Upper lobe of left lung (tissue), 6 donors: ENCODE results near the gene ACOT8. TPM values are rescaled to one million over a fixed set of nuclear protein-coding genes. Genes with fewer than 3 reads are reported as not detected.
"Not testable (repeated sequence)": the region's sequence is repeated elsewhere in the genome, so short reads cannot be mapped to it uniquely, and the experiment has no call there.

Experiments used
- ATAC-seq, 2 donors: fragments of 200-7000 bp; cut with Tn5 transposase; one replicate each; pipeline ENCODE4 v1.9.1; 2022; ENCODE audit warnings: mild to moderate bottlenecking in 2 of 2, moderate library complexity in 2 of 2; ENCODE audit not compliant: low FRiP score in 2 of 2
- DNase-seq, 2 donors: peaks; one replicate each; pipeline ENCODE4 v3.0.0-alpha.2; 2019 to 2020
- H3K27ac ChIP-seq, 4 donors: fragments of 200-600 bp; sonication (generic); one replicate each; pipeline ENCODE4 v1.5.1; 2016 to 2019
- H3K27me3 ChIP-seq, 4 donors: fragments of 200-600 bp; sonication (generic); one replicate each; pipeline ENCODE4 v1.5.1; 2017 to 2019
- H3K36me3 ChIP-seq, 4 donors: fragments of 200-600 bp; sonication (generic); one replicate each; pipeline ENCODE4 v1.5.1; 2016 to 2019
- H3K4me1 ChIP-seq, 4 donors: fragments of 200-600 bp; sonication (generic); one replicate each; pipeline ENCODE4 v1.5.1; 2018 to 2019
- H3K4me3 ChIP-seq, 4 donors: fragments of 200-600 bp; sonication (generic); one replicate each; pipeline ENCODE4 v1.5.1; 2017 to 2019; ENCODE audit warnings: mild to moderate bottlenecking in 2 of 4, moderate library complexity in 1 of 4
- H3K9me3 ChIP-seq, 4 donors: fragments of 200-600 bp; sonication (generic); one replicate each; pipeline ENCODE4 v1.5.1; 2018 to 2019
- EP300 ChIP-seq, 4 donors: sonication (generic); formaldehyde crosslinking; IDR thresholded peaks; one replicate each; pipeline ENCODE4 v1.5.1; 2017; ENCODE audit warnings: antibody characterized with exemption in 4 of 4, control low read depth in 2 of 4
- POLR2A ChIP-seq, 4 donors: fragments of 450-650 bp; IDR thresholded peaks; one replicate each; pipeline ENCODE4 v1.5.1; 2016 to 2017; ENCODE audit warnings: antibody characterized with exemption in 4 of 4, mild to moderate bottlenecking in 2 of 4
- POLR2AphosphoS5 ChIP-seq, 2 donors: sonication (generic); formaldehyde crosslinking; IDR thresholded peaks; one replicate each; pipeline ENCODE4 v1.5.1; 2017; ENCODE audit warnings: antibody characterized with exemption in 2 of 2
- WGBS, 2 donors: methylation state at CpG; one replicate each; pipeline ENCODE4 v1.1.5; 2017 to 2018; 5-methylcytosine and 5-hydroxymethylcytosine counted together
- total RNA-seq, 6 donors: library from RNA; depleted of rRNA in 4 of 6; stranded (reverse); fragments of >200 nt in 4 of 6; gene quantifications; one replicate each; pipeline versions ENCODE4 v1.1.0 to v1.2.1, GENCODE V29; 2016 to 2021
- TF ChIP-seq, protein P1 (sequence below), 6 experiments: fragments of 450-650 bp in 4 of 6; fragments of 200-600 bp in 2 of 6; sonication (generic) in 2 of 6; IDR thresholded peaks; one replicate each; pipeline ENCODE4 v1.5.1; 2016 to 2019; ENCODE audit warnings: antibody characterized with exemption in 6 of 6
- donor health status: DM: no; HTN: no; CAD: no; lungs with moderate emphysema.
- donor health status: DM: no; HTN: yes; CAD: no; lungs with severe emphysema.

Gene ACOT8
- total RNA-seq, 6 donors from 2014 or later: 23.9 to 46.8 (median 31.5) TPM

DNA sequence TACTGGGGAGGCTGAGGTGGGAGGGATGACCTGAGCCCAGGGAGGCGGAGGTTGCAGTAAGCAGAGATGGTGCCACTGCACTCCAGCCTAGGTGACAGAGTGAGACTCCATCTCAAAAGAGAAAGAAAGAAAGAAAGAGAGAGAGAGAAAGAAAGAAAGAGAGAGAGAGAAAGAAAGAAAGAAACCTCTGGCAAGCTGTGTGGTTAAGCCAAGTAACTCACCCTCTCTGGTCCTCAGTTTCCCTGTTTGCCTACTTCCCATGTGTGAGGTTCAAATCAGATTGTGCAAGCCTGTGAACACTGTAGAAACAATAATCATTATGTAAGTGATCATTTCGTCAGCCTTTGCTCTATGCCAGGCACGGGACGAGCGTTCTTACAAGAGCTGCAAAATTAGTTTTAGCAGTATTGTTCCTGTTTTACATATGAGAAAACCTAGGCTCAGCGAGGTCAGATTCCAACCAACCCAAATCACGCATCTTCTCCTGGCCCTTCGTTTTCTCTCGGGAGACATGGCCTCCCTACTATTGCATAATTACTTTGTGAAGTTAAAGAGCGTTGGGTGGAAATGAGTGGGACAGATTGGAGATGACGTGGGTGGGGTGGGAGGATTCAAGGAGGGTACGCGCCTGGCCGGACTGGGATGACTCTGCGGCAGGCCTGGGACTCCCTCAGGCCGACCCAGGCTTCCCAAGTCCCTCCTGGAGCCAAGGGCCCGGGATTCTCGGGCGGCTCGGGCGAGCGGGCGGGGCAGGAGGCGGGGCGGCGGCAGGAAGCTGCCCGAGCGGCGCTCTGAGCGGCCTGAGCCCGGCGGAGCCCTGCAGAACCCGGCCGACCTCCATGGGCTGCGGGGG is 23.9 kb downstream of the ACOT8 start, which contains the start of gene SNX21:
Gene SNX21, plus strand, starts transcription at position 770 of the 853 bp plus-strand sequence. CDS start 121 bp downstream, outside the sequence.
- peak within 1 kb of the TSS; percentile 86 to 93 (median 91) for H3K27ac ChIP-seq
- peak within 1 kb of the TSS; percentile 62 to 91 (median 72) for H3K4me3 ChIP-seq
- H3K9me3 ChIP-seq: no peaks in the 10 kb centered on the region
- 6% methylated on average over 23 to 34 of the region's 35 CpGs for WGBS, 2 donors
- H3K36me3 ChIP-seq: peaks cover 0 to under 1% (median 0%) of the 10 kb centered on the region in 4 donors
- TF ChIP-seq, protein P1, sequence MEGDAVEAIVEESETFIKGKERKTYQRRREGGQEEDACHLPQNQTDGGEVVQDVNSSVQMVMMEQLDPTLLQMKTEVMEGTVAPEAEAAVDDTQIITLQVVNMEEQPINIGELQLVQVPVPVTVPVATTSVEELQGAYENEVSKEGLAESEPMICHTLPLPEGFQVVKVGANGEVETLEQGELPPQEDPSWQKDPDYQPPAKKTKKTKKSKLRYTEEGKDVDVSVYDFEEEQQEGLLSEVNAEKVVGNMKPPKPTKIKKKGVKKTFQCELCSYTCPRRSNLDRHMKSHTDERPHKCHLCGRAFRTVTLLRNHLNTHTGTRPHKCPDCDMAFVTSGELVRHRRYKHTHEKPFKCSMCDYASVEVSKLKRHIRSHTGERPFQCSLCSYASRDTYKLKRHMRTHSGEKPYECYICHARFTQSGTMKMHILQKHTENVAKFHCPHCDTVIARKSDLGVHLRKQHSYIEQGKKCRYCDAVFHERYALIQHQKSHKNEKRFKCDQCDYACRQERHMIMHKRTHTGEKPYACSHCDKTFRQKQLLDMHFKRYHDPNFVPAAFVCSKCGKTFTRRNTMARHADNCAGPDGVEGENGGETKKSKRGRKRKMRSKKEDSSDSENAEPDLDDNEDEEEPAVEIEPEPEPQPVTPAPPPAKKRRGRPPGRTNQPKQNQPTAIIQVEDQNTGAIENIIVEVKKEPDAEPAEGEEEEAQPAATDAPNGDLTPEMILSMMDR (IDR thresholded peaks at IDR 0.05): no peak
- TF ChIP-seq EP300 (IDR thresholded peaks at IDR 0.05) (peak in 1 of 4 donors; percentile 38), POLR2AphosphoS5 (IDR thresholded peaks at IDR 0.05) (peak; percentile 31 to 55), POLR2A (IDR thresholded peaks at IDR 0.05) (no peak)
- DNase-seq (peak; percentile 78 to 96), ATAC-seq (peak; percentile 87 to 91)
- H3K4me1 ChIP-seq: peaks cover 32 to 40% (median 34%) of the 10 kb centered on the region in 4 donors
- H3K27me3 ChIP-seq: no peaks in the 10 kb centered on the region

DNA sequence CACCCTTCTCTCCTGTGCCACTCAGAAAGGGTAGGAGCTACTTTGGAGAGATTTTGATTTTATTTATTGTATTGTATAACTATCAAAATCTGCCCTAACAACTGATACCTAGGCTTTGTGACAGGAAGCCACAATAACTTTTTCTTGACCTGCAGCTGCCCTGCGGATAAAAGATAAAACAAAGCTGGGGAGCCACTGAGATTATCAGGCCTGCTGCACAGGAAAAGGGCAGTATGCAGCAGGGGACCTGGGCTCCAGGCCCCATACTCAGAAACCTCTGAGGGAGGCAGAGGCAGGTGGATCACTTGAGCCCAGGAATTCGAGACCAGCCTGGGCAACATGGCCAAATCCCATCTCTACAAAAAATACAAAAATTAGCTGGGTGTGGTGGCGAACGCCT is 24.6 kb downstream of the ACOT8 start:
- Histone ChIP-seq H3K27ac (peak overlapping the region; percentile 86 to 93 (median 91)), H3K27me3 (no peaks in the 10 kb centered on the region), H3K9me3 (no peaks in the 10 kb centered on the region), H3K4me1 (peaks cover 32 to 40% (median 34%) of the 10 kb centered on the region in 4 donors), H3K36me3 (no peaks in the 10 kb centered on the region), H3K4me3 (peak overlapping the region in 1 of 4 donors; percentile 91)
- 90 to 93% methylated on average over 4 of the region's 4 CpGs for WGBS, 2 donors
- ATAC-seq: no peak
- no peak for DNase-seq
- TF ChIP-seq, protein P1 (IDR thresholded peaks at IDR 0.05): no peak
- no peak for TF ChIP-seq POLR2AphosphoS5 (IDR thresholded peaks at IDR 0.05)
- no peak for TF ChIP-seq POLR2A (IDR thresholded peaks at IDR 0.05)
- TF ChIP-seq EP300 (IDR thresholded peaks at IDR 0.05): no peak

DNA sequence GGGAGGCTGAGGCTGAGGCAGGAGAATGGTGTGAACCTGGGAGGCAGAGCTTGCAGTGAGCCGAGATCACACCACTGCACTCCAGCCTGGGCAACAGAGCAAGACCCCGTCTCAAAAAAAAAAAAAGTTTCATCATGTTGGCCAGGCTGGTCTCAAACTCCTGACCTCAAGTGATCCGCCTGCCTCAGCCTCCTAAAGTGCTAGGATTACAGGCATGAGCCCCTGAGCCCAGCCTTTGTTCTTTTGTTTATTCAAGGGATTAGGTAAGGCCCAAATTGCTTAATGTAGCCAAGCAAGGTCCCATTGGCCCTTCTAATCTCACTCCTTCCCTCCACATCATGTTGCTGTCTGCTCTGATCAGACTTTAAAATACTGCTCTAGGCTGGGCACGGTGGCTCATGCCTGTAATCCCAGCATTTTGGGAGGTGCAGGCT is 27.5 kb downstream of the ACOT8 start:
- WGBS, 2 donors: 88 to 91% methylated on average over 4 of the region's 4 CpGs
- DNase-seq, H3K36me3 ChIP-seq, ATAC-seq, H3K9me3 ChIP-seq, H3K27me3 ChIP-seq, H3K4me3 ChIP-seq, H3K27ac ChIP-seq: not testable (repeated sequence)
- peaks cover 19 to 31% (median 25%) of the 10 kb centered on the region in 4 donors for H3K4me1 ChIP-seq

GRCh38 chr20:45828589-45828988 is 28.6 kb downstream of the ACOT8 start:
- H3K36me3 ChIP-seq: no peaks in the 10 kb centered on the region
- peak overlapping the region in 3 of 4 donors; percentile 7 to 56 (median 40) for H3K27ac ChIP-seq
- ATAC-seq (no peak), DNase-seq (no peak)
- 64 to 74% methylated on average over 2 of the region's 2 CpGs for WGBS, 2 donors
- peaks cover 0 to 6% (median 5%) of the 10 kb centered on the region in 4 donors for H3K27me3 ChIP-seq
- no peak overlapping the region for H3K4me3 ChIP-seq
- TF ChIP-seq EP300 (IDR thresholded peaks at IDR 0.05): no peak
- TF ChIP-seq POLR2AphosphoS5 (IDR thresholded peaks at IDR 0.05): no peak
- TF ChIP-seq, protein P1 (IDR thresholded peaks at IDR 0.05): no peak
- no peak for TF ChIP-seq POLR2A (IDR thresholded peaks at IDR 0.05)
- peaks cover 24 to 32% (median 26%) of the 10 kb centered on the region in 4 donors for H3K4me1 ChIP-seq
- no peaks in the 10 kb centered on the region for H3K9me3 ChIP-seq

- H3K27ac ChIP-seq: peak overlapping the region in 1 of 4 donors; percentile 64
These were observed 29.5 kb downstream of the ACOT8 start for GRCh38 chr20:45827712-45828111.

More at GRCh38 chr20:45827712-45828111, 29.5 kb downstream of the ACOT8 start:
- 67 to 78% methylated on average over 2 to 6 of the region's 6 CpGs for whole genome bisulfite sequencing, 2 donors
- Histone ChIP-seq H3K9me3 (no peaks in the 10 kb centered on the region), H3K27me3 (peaks cover 0 to 14% (median 8%) of the 10 kb centered on the region in 4 donors), H3K4me1 (peaks cover 19 to 30% (median 27%) of the 10 kb centered on the region in 4 donors), H3K36me3 (no peaks in the 10 kb centered on the region), H3K4me3 (no peak overlapping the region)
- DNase-seq (no peak), ATAC-seq (no peak)
- TF ChIP-seq POLR2A (IDR thresholded peaks at IDR 0.05): no peak
- TF ChIP-seq, protein P1 (IDR thresholded peaks at IDR 0.05): no peak
- TF ChIP-seq POLR2AphosphoS5 (IDR thresholded peaks at IDR 0.05): no peak
- no peak for TF ChIP-seq EP300 (IDR thresholded peaks at IDR 0.05)
